ENCODE results near the gene KIN. TPM values are rescaled to one million over a fixed set of nuclear protein-coding genes. Genes with fewer than 3 reads are reported as not detected.

The KIN gene
- total RNA-seq, 1 experiment from 2014 or later: 23.4 TPM

DNA sequence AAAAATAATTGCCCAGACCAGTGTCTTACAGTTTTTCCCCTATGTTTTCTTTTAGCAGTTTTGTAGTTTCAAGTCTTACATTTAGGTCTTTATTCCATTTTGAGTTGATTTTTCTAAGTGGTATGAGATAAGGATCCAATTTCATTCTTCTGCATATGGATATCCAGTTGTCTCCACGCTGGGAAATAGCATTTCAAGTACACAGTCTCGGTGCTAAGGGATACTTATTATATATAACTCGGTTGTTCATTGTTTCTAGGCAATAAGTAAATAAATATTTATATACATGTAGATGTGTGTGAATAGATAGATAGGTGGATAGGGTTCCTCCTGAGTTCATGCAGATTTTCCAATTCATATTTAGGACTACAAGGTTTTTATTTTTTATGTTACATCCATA, 46.5 kb upstream of the KIN start:
- Histone ChIP-seq H2AK5ac (ENCODE audit: insufficient read length, low read length) (no peak overlapping the region), H3K14ac (ENCODE audit: insufficient read depth, low read length) (no peak overlapping the region), H4K20me1 (ENCODE audit: control insufficient read depth, insufficient read depth, insufficient read length) (no peaks in the 10 kb centered on the region), H3K4ac (ENCODE audit: low read depth, low read length) (no peak overlapping the region), H3K79me1 (ENCODE audit: insufficient read depth, low read depth, low read length, poor library complexity, severe bottlenecking) (no peaks in the 10 kb centered on the region), H3T11ph (ENCODE audit: low read length) (no peak overlapping the region), H3K79me2 (ENCODE audit: insufficient read depth, low read length) (no peaks in the 10 kb centered on the region; the same call in 1 of the 2 replicates), H3K23me2 (ENCODE audit: insufficient read length, low read depth, low read length, poor library complexity, severe bottlenecking) (no peaks in the 10 kb centered on the region), H3K23ac (ENCODE audit: insufficient read length, low read depth, low read length) (no peak overlapping the region), H2BK120ac (ENCODE audit: low read depth, low read length, poor library complexity, severe bottlenecking) (no peak overlapping the region), H2BK12ac (ENCODE audit: insufficient read length, low read depth, low read length) (no peak overlapping the region), H3K27ac (ENCODE audit: insufficient read length, low read depth, low read length) (no peak overlapping the region), H2BK20ac (ENCODE audit: low read depth, low read length, poor library complexity, severe bottlenecking) (no peak overlapping the region), H4K91ac (ENCODE audit: insufficient read length, low read depth, low read length) (no peak overlapping the region), H2AFZ (ENCODE audit: low read length) (no peak overlapping the region), H2BK5ac (ENCODE audit: insufficient read length, low read length) (no peak overlapping the region), H3K4me2 (ENCODE audit: insufficient read depth, insufficient read length, low read length) (no peak overlapping the region), H3K56ac (ENCODE audit: insufficient read length, low read depth, low read length) (no peak overlapping the region), H3K18ac (ENCODE audit: insufficient read length, low read depth, low read length) (no peak overlapping the region), H3K27me3 (ENCODE audit: insufficient read depth, low read length) (no peaks in the 10 kb centered on the region), H3K4me1 (ENCODE audit: insufficient read depth, low read length) (peaks cover 2% of the 10 kb centered on the region; the same call in 1 of the 2 replicates), H2BK15ac (ENCODE audit: low read depth, low read length) (no peak overlapping the region), H4K5ac (ENCODE audit: insufficient read length, low read depth, low read length) (no peak overlapping the region), H3K9ac (ENCODE audit: extremely low read depth, insufficient read length, low read length) (no peak overlapping the region), H3K9me3 (ENCODE audit: control insufficient read depth, low read depth, low read length) (no peaks in the 10 kb centered on the region), H4K8ac (replicated peaks; ENCODE audit: insufficient read length, low read depth, low read length) (no peak overlapping the region)
- no peaks in the 10 kb centered on the region for H3K27me3 Mint-ChIP-seq (ENCODE audit: low read depth)
- peaks cover 0 to 8% (median 4%) of the 10 kb centered on the region in 3 experiments; a peak in 2 of 7 replicates for H3K36me3 Mint-ChIP-seq (ENCODE audit: insufficient read depth in 1 of 3, low read depth in 3 of 3)
- peaks cover 4 to 6% of the 10 kb centered on the region in 2 experiments for H3K4me1 Mint-ChIP-seq
- H3K27ac Mint-ChIP-seq: no peak overlapping the region
- no peak for DNase-seq
- TF ChIP-seq, protein P1, sequence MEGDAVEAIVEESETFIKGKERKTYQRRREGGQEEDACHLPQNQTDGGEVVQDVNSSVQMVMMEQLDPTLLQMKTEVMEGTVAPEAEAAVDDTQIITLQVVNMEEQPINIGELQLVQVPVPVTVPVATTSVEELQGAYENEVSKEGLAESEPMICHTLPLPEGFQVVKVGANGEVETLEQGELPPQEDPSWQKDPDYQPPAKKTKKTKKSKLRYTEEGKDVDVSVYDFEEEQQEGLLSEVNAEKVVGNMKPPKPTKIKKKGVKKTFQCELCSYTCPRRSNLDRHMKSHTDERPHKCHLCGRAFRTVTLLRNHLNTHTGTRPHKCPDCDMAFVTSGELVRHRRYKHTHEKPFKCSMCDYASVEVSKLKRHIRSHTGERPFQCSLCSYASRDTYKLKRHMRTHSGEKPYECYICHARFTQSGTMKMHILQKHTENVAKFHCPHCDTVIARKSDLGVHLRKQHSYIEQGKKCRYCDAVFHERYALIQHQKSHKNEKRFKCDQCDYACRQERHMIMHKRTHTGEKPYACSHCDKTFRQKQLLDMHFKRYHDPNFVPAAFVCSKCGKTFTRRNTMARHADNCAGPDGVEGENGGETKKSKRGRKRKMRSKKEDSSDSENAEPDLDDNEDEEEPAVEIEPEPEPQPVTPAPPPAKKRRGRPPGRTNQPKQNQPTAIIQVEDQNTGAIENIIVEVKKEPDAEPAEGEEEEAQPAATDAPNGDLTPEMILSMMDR (conservative IDR thresholded peaks at IDR 0.05): no peak
- no peaks in the 10 kb centered on the region for H3K9me3 Mint-ChIP-seq
- WGBS (ENCODE audit: extremely low coverage, insufficient read length, low lambda C conversion rate): no CpG with 5 or more reads among the region's 3 CpGs
- no peak overlapping the region for H3K4me3 Mint-ChIP-seq
